MM.1S (cell line): ENCODE results near the gene MMP13.

Source experiments
- CTCF ChIP-seq: fragments of 300-600 bp; sonication (generic); IDR thresholded peaks from 2 replicates; pipeline ENCODE4 v1.5.1; 2016; ENCODE audit warnings: antibody characterized with exemption, low read length, mixed read lengths
- EZH2 ChIP-seq: fragments of 300-600 bp; sonication (generic); optimal IDR thresholded peaks from 2 replicates; pipeline ENCODE3; 2017; ENCODE audit warnings: low read depth, mild to moderate bottlenecking, antibody characterized with exemption, low read length, mixed read lengths
- EZH2phosphoT487 ChIP-seq: fragments of 300-600 bp; sonication (generic); IDR thresholded peaks from 2 replicates; pipeline ENCODE4 v1.6.1; 2018; ENCODE audit warnings: antibody characterized with exemption, low read length

GRCh38 chr11:102957953-102958352 is 2.4 kb upstream of the MMP13 start:
- TF ChIP-seq CTCF (no peak), EZH2 (no peak), EZH2phosphoT487 (no peak)
